HG03378 (cell line): ENCODE data around the gene HS6ST3.

Source experiments
- ATAC-seq: cut with Tn5 transposase; IDR thresholded peaks from one replicate; pipeline ENCODE4 v1.9.1; 2021; ENCODE audit warnings: mild to moderate bottlenecking, moderate library complexity; ENCODE audit not compliant: unreplicated experiment

Gene HS6ST3

DNA sequence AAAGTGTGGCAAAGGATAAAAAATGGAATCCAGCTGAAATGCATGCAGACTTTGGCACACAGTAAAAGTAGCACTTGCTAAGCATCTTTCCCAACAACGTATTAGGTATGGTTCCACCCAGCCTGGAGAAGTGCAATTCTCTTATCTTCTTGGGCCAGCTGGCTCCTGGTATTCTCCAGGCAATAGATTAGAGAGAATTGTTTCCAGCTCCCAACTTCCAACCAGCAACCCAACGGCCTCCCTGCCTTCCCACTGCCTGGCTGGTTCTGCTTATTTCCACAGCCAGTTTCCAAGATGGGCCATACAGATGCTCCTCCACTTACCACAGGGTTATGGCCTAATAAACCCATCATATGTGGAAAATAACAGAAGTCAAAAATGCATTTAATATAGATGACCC lies 771.0 kb downstream of the HS6ST3 start:
- ATAC-seq: no peak

DNA sequence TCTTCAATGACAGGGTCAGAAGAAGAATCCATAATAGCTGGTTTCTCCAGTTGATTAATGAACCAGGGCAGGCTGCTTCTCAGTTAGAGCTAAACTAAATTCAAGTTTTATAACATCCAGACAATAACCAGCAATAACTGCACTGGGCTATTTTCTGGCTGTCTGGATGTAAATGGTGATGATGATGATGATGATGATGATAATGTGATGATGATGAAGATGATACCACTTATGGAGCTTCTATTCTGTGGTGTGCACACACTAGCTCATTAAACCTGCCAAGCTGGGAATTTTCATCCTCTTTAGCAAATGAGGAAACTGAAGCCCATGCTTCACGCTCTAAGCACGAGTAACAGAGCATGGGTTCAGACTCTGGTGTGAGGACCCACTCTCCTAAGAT lies 772.2 kb downstream of the HS6ST3 start:
- ATAC-seq: no peak

DNA sequence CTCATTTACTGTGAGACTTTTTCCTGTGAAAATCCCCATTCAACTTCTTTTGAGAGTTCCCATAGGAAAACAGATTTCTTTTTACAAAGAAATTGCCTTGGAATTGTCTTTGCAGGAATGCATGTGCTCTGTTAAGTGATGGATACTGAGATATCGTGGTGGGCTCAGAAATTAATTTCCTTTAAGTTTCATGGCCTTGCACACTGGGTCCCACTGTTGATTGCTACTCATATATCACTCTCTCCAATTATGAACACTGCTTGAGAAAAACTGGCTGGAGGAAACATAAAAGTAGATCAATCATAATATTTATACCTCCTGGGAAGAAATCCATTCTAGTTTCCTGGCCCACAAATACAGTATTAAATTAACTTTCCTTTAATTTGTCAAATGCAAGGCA lies 773.1 kb downstream of the HS6ST3 start:
- ATAC-seq: no peak

DNA sequence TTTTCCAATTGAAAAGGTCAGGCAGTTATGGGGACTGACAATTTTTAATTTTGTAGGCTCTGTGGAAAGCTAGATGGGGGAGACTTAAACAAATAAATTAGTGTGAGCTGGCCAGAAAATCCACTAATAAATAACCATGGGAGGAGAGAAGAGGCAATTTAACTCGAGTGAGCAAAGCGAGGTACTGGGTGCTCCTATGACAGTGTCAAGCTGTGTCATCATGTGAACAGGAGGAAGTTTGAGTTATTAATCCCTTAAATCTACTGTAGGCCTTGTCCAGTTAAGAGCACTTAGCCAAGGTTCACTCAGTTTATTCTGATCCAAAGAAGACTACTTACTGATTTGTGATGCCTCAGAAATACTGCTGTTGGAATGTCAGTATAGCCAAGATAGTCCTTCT lies 781.6 kb downstream of the HS6ST3 start:
- no peak for ATAC-seq

DNA sequence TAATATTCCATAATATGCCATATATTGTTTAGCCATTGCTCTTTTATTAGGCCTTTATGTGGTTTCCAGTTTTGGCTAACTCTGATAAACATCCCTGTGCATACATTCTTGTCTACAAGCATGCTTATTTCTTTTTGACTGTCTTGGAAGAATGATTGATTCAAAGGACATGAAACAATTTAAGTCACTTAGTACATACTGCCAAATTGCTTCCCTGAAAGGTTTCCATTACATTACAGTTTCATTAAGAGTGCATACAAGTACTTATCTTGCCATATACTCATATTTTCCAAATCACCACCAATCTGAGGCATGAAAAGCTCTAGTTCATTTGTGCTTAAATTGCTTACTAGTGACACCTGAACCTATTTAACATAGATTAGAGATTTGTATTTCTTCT lies 790.5 kb downstream of the HS6ST3 start:
- ATAC-seq: no peak
